PC-3 (cell line): ENCODE data around the gene LTBP1. TPM values are rescaled to one million over a fixed set of nuclear protein-coding genes. Genes with fewer than 3 reads are reported as not detected.

Experiments
- ATAC-seq: fragments of 200-7000 bp; cut with Tn5 transposase; 2 replicates; pipeline ENCODE4 v1.9.1; 2020; ENCODE audit warnings: mild to moderate bottlenecking, moderate library complexity
- BruUV-seq: library from RNA; stranded (reverse); fragments of 400-500 nt; replicated peaks from 2 replicates; lab custom pipeline; 2021; lab: Mats Ljungman, UMichigan
- CTCF ChIA-PET: fragments of 300-600 bp; sonication (Branson Sonifier 250); formaldehyde crosslinking; loops from one replicate; lab custom pipeline; 2022; ENCODE audit warnings: antibody characterized with exemption; lab: Charles Lee
- POLR2A ChIA-PET: fragments of 300-600 bp; sonication (Branson Sonifier 250); formaldehyde crosslinking; loops from one replicate; lab custom pipeline; 2022; ENCODE audit warnings: antibody characterized with exemption; ENCODE audit not compliant: unreplicated experiment; lab: Charles Lee
- DNase-seq: peaks from one replicate; pipeline ENCODE4 v3.0.0-alpha.2; 2015
- H2AFZ ChIP-seq: fragments of 300-600 bp; sonication (generic); 2 replicates; pipeline ENCODE4 v1.6.0; 2016; ENCODE audit warnings: antibody characterized with exemption, low read length
- H3F3A ChIP-seq: fragments of 300-600 bp; sonication (generic); one replicate; pipeline ENCODE4 v1.6.0; 2017; ENCODE audit warnings: antibody characterized with exemption, low read length, control low read depth, mild to moderate bottlenecking; ENCODE audit not compliant: unreplicated experiment
- H3K27ac ChIP-seq: fragments of 300-600 bp; sonication (generic); 2 replicates; pipeline ENCODE4 v1.5.1; 2016; ENCODE audit warnings: mild to moderate bottlenecking, low read length
- H3K27me3 ChIP-seq: fragments of 300-600 bp; sonication (generic); 2 replicates; pipeline ENCODE4 v1.6.1; 2016; ENCODE audit warnings: low read length, mixed read lengths
- H3K36me3 ChIP-seq: fragments of 300-600 bp; sonication (generic); 2 replicates; pipeline ENCODE4 v1.6.1; 2016; ENCODE audit warnings: low read depth, mixed run types, low read length, mixed read lengths
- H3K4me1 ChIP-seq: fragments of 300-600 bp; sonication (generic); 2 replicates; pipeline ENCODE4 v1.5.1; 2016; ENCODE audit warnings: low read length; ENCODE audit not compliant: insufficient read depth
- H3K4me2 ChIP-seq: fragments of 300-600 bp; sonication (generic); 2 replicates; pipeline ENCODE4 v1.6.0; 2016; ENCODE audit warnings: low read length
- H3K4me3 ChIP-seq: fragments of 300-600 bp; sonication (generic); 2 replicates; pipeline ENCODE4 v1.5.1; 2016; ENCODE audit warnings: mild to moderate bottlenecking, low read length, mixed read lengths
- H3K79me2 ChIP-seq: fragments of 300-600 bp; sonication (generic); 2 replicates; pipeline ENCODE4 v1.6.1; 2017; ENCODE audit warnings: low read length, mixed read lengths
- H3K9ac ChIP-seq: fragments of 300-600 bp; sonication (generic); 2 replicates; pipeline ENCODE4 v1.6.0; 2016; ENCODE audit warnings: mild to moderate bottlenecking, low read length
- H3K9me2 ChIP-seq: fragments of 300-600 bp; sonication (generic); replicated peaks from 2 replicates; pipeline ENCODE4 v1.6.1; 2016; ENCODE audit warnings: mixed run types, low read length, mixed read lengths
- H3K9me3 ChIP-seq: fragments of 300-600 bp; sonication (generic); 2 replicates; pipeline ENCODE4 v1.6.1; 2016; ENCODE audit warnings: low read length, mixed read lengths
- H4K20me1 ChIP-seq: fragments of 300-600 bp; sonication (generic); 2 replicates; pipeline ENCODE4 v1.6.1; 2016; ENCODE audit warnings: low read length, mixed read lengths
- EZH2 ChIP-seq: fragments of 300-600 bp; sonication (generic); IDR thresholded peaks from one replicate; pipeline ENCODE4 v1.6.1; 2017; ENCODE audit warnings: antibody characterized with exemption, mild to moderate bottlenecking, low read length; ENCODE audit not compliant: unreplicated experiment
- EZH2phosphoT487 ChIP-seq: fragments of 300-600 bp; sonication (generic); IDR thresholded peaks from 2 replicates; pipeline ENCODE4 v1.6.1; 2018; ENCODE audit warnings: mild to moderate bottlenecking, antibody characterized with exemption, low read length, borderline replicate concordance
- intact Hi-C: fragments of 100-400 bp; cut with micrococcal nuclease; formaldehyde crosslinking; loops from 2 replicates; pipeline ENCODE4 v1.9.0; 2023
- total RNA-seq: library from RNA; depleted of rRNA; stranded (reverse); fragments of >200 nt; gene quantifications from 2 replicates; pipeline ENCODE4 v1.2.3, GENCODE V29; 2014
- TF ChIP-seq, protein P1 (sequence below): fragments of 300-600 bp; sonication (generic); conservative IDR thresholded peaks from 2 replicates; pipeline ENCODE4 v1.5.1; 2017; ENCODE audit warnings: antibody characterized with exemption, low read depth, mild to moderate bottlenecking, low read length

LTBP1 gene
- total RNA-seq, 1 experiment from 2014 or later: 45.9 TPM

DNA sequence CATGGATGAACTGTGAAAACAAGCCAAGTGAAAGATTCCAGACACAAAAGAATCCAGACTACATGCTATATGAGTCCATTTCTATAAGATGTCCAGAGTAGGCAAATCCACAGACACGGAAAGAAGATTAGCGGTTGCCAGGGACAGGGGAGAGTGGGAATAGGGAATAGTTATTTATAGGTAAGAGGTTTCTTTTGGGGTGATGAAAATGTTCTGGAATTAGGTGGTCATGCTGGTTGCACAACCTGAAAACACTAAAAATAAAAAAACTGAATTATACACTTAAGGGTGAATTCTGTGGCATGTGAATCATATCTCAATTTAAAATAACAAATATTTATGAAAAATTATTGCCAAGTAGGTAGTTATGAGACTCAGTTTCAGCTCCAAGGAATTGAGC is 168.4 kb downstream of the LTBP1 start:
- intact Hi-C loops: no loop called here

DNA sequence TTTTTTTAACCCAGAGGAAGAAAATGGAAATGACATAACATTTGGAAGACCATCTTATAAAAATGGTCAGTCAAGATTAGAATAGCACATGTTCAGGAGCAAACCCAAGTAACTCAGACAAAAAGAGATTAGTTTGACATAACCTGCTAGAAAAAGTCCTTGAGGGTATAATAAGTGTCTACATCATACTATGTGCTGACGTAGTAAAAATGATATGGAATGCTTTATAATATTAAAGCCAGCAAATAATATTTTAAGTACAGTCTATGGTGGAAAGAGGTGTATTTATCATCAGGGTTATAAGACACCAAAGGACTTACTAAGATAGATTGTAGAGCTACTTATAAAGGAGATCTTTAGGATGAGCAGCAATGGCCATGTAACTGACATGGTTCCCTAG is 169.0 kb downstream of the LTBP1 start:
- DNase-seq (no peak), ATAC-seq (no peak)
- no peaks in the 10 kb centered on the region for H3K36me3 ChIP-seq
- H3K9me3 ChIP-seq: no peaks in the 10 kb centered on the region
- intact Hi-C loops: no loop called here
- H3K4me3 ChIP-seq: no peak overlapping the region
- CTCF ChIA-PET: no interaction called here
- no peak overlapping the region for H2AFZ ChIP-seq
- H3K79me2 ChIP-seq: no peaks in the 10 kb centered on the region
- H3K4me1 ChIP-seq: no peaks in the 10 kb centered on the region
- H4K20me1 ChIP-seq: no peaks in the 10 kb centered on the region
- no peak overlapping the region for H3K4me2 ChIP-seq
- H3K9ac ChIP-seq: no peak overlapping the region
- H3K27me3 ChIP-seq: no peaks in the 10 kb centered on the region
- TF ChIP-seq, protein P1, sequence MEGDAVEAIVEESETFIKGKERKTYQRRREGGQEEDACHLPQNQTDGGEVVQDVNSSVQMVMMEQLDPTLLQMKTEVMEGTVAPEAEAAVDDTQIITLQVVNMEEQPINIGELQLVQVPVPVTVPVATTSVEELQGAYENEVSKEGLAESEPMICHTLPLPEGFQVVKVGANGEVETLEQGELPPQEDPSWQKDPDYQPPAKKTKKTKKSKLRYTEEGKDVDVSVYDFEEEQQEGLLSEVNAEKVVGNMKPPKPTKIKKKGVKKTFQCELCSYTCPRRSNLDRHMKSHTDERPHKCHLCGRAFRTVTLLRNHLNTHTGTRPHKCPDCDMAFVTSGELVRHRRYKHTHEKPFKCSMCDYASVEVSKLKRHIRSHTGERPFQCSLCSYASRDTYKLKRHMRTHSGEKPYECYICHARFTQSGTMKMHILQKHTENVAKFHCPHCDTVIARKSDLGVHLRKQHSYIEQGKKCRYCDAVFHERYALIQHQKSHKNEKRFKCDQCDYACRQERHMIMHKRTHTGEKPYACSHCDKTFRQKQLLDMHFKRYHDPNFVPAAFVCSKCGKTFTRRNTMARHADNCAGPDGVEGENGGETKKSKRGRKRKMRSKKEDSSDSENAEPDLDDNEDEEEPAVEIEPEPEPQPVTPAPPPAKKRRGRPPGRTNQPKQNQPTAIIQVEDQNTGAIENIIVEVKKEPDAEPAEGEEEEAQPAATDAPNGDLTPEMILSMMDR: no peak
- TF ChIP-seq EZH2 (no peak), EZH2phosphoT487 (no peak)
- H3K9me2 ChIP-seq: no peaks in the 10 kb centered on the region
- no peaks in the 10 kb centered on the region for H3F3A ChIP-seq
- POLR2A ChIA-PET: no interaction called here
- no peak overlapping the region for H3K27ac ChIP-seq
- BruUV-seq: no TSS peak

More for the DNA sequence above, 168.4 kb downstream of the LTBP1 start:
- no peak overlapping the region for H3K4me2 ChIP-seq
- H4K20me1 ChIP-seq: no peaks in the 10 kb centered on the region
- H3K4me3 ChIP-seq: no peak overlapping the region
- no peak overlapping the region for H3K27ac ChIP-seq
- no TSS peak for BruUV-seq
- no peaks in the 10 kb centered on the region for H3K27me3 ChIP-seq
- no peak for TF ChIP-seq EZH2
- no peak overlapping the region for H3K9ac ChIP-seq
- H3K79me2 ChIP-seq: no peaks in the 10 kb centered on the region
- H3K9me2 ChIP-seq: no peaks in the 10 kb centered on the region
- no peaks in the 10 kb centered on the region for H3K9me3 ChIP-seq
- no peak overlapping the region for H2AFZ ChIP-seq
- H3K4me1 ChIP-seq: no peaks in the 10 kb centered on the region
- no peak for DNase-seq
- CTCF ChIA-PET: no interaction called here
- H3K36me3 ChIP-seq: no peaks in the 10 kb centered on the region
- H3F3A ChIP-seq: no peaks in the 10 kb centered on the region
- POLR2A ChIA-PET: no interaction called here
- no peak for ATAC-seq

DNA sequence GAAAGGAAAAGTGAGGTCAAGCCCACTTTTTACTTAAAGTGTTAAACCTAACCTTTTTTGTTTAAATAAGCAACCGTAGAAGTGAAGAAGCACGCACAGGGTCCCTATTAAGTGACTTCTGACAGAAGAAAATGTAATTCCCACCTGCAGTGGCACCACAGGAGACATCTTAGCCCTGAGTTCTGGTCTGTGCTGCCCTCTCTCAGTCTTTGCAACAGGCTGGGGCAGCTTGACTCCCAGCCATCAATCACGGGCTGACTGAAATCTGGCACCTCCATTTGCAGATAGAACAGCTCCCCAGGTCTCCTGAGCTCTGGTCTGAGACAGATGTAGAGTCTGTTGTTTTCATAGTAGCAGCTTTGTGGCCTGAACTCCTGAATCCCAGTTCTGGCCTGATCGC is 170.0 kb downstream of the LTBP1 start:
- no peaks in the 10 kb centered on the region for H3K36me3 ChIP-seq
- no peaks in the 10 kb centered on the region for H3K9me3 ChIP-seq
- H3K4me1 ChIP-seq: no peaks in the 10 kb centered on the region
- H3K4me2 ChIP-seq: no peak overlapping the region
- no peak overlapping the region for H3K27ac ChIP-seq
- no peak overlapping the region for H3K4me3 ChIP-seq
- H3K9me2 ChIP-seq: no peaks in the 10 kb centered on the region
- DNase-seq (no peak), ATAC-seq (no peak)
- ChIA-PET CTCF (no interaction called here), POLR2A (no interaction called here)
- BruUV-seq: no TSS peak
- TF ChIP-seq EZH2phosphoT487 (no peak), EZH2 (no peak)
- TF ChIP-seq, protein P1: no peak
- no peaks in the 10 kb centered on the region for H3K79me2 ChIP-seq
- no peaks in the 10 kb centered on the region for H3F3A ChIP-seq
- H3K27me3 ChIP-seq: no peaks in the 10 kb centered on the region
- H4K20me1 ChIP-seq: no peaks in the 10 kb centered on the region
- intact Hi-C loops: no loop called here
- H2AFZ ChIP-seq: no peak overlapping the region
- H3K9ac ChIP-seq: no peak overlapping the region
